Stimulated activated CD8-positive, alpha-beta memory T cell treated with anti-CD3 and anti-CD28 coated beads, Interleukin-4, amount 100 ng/mL, for 48 hours (primary cell): ENCODE measurements around the gene ANKDD1B.

Experiments
- DNase-seq: peaks from one replicate; pipeline ENCODE4 v3.0.0-alpha.2; 2020

ANKDD1B gene

GRCh38 chr5:75616971-75617621 lies 5.8 kb downstream of the ANKDD1B start:
- DNase-seq = no peak

DNA sequence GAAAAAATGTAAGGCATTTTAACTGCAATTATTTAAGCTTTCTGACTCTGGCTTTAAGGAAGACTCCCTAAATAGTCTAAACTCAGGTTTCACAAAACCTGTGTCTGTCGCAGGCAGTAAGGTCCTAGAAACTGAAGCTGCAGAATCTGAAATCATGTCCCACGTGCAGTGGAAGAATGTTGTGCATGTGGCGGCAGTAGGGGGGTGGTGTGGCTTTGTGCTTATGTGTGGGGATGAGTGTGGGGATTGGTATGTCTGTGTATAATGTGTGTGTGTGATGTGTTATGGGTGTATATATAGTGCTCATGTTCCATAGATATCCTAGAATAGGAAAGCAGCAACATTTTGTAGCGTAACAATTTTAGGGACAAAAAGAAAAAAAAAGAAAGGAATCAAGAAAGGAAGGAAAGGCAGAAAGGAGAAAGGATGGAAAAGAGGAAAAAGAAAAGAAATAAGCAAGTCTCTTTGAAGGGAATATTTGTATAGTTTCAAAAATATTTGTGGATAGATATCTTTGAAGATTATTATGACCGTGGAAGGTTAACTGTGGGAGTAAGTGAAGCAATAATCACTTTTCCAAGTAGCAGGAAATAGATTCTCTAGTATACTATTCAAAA lies 6.6 kb downstream of the ANKDD1B start:
- DNase-seq = no peak

- DNase-seq = no peak
Measured at GRCh38 chr5:75620184-75620959, 9.1 kb downstream of the ANKDD1B start.

DNA sequence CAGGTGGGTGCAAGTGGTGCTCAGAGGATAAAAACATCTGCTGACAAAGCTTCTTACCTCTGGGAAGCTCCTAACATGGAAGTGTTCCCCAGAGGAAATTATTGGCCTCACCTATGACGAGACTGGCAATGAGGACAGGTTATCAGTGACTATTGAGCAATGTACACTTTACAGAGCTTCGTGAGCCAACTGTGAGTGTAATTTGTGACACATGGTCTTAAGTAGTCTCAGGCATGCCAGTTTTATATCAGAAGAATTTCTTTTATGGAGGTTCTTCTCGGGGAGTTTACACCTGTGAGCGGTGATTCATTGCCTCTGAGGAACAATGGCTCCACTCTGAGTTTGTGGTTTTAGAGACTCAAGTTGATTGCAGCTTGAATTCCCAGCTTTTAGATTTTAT lies 11.3 kb downstream of the ANKDD1B start:
- no peak for DNase-seq

DNA sequence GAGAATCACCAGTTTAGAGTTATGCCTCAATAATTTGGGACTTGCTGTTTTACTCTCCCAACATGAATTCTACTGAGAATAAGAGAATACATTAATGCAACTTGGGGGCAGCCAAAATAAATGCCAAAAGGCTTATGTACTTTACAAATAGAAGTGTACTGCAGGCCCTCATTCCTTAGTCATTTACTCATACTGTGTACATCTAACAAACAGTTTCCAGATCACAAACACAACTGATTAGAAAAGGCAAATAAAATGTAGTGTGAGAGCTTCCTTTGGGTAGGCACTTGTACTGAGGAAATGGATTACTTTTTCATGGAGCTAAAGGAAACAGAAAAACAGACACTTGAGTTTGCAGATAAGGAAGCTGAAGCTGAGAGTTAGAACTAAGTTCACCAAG lies 12.6 kb downstream of the ANKDD1B start:
- no peak for DNase-seq

- DNase-seq = no peak
Measured at GRCh38 chr5:75626959-75627358, 15.7 kb downstream of the ANKDD1B start.

GRCh38 chr5:75627801-75628200 lies 16.5 kb downstream of the ANKDD1B start:
- no peak for DNase-seq

DNA sequence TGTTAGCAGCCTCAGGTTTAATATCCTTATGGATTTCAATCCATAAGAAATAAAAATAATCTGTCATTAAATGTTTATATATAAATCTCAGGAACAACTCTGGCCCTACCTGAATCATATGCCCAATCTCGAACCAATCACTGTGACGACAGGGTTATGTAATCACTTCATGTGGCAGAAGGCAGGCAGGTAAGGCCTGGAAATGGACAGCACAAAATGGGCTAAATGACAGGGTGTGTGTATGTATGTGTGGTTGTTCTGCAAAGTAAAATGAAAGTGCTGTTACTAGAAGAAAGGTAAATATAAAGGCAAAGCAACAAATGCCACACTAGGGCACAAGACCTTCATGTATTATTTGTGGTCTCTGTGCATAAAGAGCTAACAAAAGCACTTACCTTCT lies 19.6 kb downstream of the ANKDD1B start:
- no peak for DNase-seq

GRCh38 chr5:75632321-75632720 lies 21.1 kb downstream of the ANKDD1B start:
- DNase-seq = no peak

GRCh38 chr5:75637949-75638348 lies 26.7 kb downstream of the ANKDD1B start:
- DNase-seq = no peak

- DNase-seq = no peak
Measured at GRCh38 chr5:75639535-75640311, 28.5 kb downstream of the ANKDD1B start.

DNA sequence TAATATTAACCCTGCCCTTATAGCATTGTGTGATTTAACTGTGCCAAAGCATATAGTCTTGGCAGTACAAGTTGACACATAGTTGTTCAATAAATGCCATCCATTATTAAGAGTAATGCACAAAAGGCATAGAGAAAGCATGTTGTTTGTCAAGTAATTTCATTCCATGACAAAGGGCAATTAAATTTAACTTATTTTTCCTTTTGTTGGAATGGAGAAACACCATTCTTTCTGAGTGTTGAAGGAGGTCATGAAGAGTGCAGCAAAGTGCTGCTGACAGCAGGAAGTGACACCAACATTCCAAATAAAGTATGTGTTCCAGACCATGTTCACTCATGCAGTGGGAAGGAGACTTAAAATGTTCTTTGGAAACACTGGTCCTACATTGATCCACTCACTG lies 29.1 kb downstream of the ANKDD1B start:
- DNase-seq = no peak

DNA sequence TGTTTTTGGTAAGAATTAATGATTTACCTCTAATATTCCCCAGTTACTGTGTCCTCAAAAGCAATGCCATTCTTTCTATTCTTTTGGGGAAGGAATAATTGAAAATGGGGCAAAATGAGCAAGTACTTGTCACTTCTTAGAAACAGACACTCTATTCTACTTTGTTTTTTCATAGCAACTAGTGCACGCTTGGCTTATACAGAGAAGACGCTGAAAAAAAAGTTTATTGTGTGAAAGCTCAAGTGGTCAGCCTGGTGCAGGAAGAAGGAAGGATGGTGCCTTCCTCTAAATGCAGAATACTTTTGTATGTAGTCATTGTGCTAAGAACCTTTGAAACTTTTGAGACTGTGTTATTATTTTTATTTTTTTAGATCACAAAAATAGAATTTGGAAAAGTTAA lies 29.6 kb downstream of the ANKDD1B start:
- no peak for DNase-seq

DNA sequence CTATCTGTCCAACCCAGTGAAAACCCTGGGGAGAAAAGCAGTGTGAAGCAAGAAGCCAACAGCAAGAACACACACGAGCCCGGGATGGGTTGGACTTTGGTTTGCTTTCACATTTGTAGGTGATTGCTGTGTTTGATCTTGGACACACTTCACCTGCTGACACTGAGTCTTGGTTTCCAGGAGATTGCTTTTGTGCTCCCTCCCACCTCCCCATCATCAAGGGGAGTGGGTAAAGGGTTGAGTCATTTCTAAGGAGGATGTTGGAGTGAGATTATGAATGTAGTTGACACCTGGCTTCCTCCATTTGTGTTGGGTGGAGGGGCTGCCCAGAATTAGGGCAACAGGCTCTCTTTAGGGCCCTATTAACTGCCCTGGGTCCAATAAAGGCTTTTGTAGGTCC lies 37.5 kb downstream of the ANKDD1B start:
- no peak for DNase-seq

GRCh38 chr5:75651575-75652238 lies 40.5 kb downstream of the ANKDD1B start:
- no peak for DNase-seq

GRCh38 chr5:75653521-75653920 lies 42.3 kb downstream of the ANKDD1B start:
- DNase-seq = no peak

DNA sequence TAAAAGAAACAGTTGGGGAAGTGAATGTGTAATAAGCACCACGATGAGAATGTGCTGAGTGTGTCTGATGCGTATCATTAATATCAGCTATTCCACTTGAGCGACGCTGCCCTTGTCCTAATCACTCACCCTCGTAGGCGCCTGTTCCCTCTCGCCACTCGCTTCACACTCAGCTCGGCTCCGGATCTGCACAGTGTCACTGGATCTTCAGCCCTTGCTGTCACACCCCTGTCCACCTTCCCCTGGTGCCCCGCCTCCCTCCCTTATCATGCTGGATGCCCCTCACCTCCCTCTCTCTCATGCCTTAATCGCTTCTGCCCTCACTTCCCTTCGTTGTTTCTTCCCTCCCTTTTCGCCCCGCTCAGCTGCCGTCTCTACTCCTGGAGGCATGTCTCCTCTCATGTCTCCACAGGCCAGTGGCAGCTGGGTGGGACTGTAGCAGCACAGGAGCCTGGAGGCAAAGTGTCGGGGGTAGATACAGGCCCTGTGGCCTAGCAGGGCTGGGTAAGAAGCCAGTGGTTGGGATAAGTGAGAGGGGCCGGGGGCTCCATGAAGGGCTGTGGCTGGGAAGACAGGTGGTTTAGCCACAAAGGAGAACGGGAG lies 43.5 kb downstream of the ANKDD1B start:
- DNase-seq = no peak

DNA sequence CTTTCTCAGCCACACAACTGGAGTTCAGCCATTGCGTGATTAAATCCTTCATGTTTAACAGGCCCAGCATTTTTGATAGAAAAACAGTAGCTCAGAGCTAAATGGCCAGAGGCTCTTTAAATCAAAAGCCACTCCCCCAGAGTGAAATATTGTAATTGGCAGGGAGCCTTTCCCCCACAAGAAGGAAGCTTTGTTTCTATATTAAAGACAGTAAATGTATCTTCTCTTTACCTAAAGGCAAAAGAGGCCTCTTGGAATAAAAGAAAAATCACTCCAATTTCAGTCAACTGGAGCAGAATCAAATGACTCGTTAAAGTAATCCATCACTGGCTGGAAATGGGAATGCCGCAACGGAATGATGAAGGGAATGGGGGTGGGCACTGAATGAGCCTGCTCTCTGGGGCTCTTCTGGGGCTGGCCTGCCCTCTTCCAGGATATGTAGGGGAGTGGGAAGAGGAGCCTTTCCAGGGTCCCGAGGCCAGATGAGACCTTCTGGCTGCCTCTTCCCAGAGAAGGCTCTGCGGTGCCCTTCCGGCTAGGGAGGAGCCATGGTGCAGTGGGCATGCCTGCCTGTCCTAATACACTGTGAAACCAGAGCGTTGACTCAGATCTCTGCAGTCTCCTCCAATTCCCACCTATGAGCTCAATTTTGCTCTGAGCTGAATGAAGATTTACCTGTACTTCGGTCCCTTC lies 45.2 kb downstream of the ANKDD1B start:
- DNase-seq = no peak

DNA sequence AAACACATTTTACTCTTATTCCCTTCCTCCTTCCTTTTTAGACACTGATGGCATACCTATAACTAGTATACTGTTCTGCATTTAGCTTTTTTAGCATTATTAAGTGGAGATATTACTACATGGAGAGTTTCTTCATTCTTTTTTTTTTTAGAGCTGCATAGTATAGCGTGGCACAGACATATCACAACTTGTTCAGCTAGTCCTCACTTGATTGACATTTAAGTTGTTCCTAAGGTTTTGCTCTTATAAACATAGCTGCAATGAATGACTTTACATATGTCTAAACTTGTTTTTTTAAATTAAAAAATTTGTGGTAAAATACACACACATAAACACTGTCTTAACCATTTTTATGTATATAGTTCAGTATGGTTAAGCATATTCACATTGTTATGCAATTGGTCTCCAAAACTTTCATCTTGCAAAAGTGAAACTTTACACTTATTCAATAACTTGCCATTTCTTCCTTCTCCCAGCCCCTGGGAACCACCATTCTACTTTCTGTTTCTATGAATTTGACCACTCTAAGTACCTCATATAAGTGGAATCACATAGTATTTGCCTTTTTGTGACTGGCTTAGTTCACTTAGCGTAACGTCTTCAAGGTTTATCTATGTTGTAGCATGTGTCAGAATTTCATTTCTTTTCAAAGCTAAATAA lies 48.7 kb downstream of the ANKDD1B start:
- DNase-seq = no peak

GRCh38 chr5:75660678-75661465 lies 49.6 kb downstream of the ANKDD1B start:
- no peak for DNase-seq
